Activated CD4-positive, alpha-beta T cell treated with anti-CD3 and anti-CD28 coated beads, Interleukin-2, amount 50 U/mL, for 48 hours (primary cell): ENCODE data around the gene FBXO34.
A peak's percentile ranks its signal among the peaks of the same experiment; 100 is the strongest.

Source experiments
- DNase-seq, 2 experiments: peaks; one replicate each; pipeline ENCODE4 v3.0.0-alpha.2; 2020

The FBXO34 gene, protein sequence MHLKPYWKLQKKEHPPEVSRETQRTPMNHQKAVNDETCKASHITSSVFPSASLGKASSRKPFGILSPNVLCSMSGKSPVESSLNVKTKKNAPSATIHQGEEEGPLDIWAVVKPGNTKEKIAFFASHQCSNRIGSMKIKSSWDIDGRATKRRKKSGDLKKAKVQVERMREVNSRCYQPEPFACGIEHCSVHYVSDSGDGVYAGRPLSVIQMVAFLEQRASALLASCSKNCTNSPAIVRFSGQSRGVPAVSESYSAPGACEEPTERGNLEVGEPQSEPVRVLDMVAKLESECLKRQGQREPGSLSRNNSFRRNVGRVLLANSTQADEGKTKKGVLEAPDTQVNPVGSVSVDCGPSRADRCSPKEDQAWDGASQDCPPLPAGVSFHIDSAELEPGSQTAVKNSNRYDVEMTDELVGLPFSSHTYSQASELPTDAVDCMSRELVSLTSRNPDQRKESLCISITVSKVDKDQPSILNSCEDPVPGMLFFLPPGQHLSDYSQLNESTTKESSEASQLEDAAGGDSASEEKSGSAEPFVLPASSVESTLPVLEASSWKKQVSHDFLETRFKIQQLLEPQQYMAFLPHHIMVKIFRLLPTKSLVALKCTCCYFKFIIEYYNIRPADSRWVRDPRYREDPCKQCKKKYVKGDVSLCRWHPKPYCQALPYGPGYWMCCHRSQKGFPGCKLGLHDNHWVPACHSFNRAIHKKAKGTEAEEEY

DNA sequence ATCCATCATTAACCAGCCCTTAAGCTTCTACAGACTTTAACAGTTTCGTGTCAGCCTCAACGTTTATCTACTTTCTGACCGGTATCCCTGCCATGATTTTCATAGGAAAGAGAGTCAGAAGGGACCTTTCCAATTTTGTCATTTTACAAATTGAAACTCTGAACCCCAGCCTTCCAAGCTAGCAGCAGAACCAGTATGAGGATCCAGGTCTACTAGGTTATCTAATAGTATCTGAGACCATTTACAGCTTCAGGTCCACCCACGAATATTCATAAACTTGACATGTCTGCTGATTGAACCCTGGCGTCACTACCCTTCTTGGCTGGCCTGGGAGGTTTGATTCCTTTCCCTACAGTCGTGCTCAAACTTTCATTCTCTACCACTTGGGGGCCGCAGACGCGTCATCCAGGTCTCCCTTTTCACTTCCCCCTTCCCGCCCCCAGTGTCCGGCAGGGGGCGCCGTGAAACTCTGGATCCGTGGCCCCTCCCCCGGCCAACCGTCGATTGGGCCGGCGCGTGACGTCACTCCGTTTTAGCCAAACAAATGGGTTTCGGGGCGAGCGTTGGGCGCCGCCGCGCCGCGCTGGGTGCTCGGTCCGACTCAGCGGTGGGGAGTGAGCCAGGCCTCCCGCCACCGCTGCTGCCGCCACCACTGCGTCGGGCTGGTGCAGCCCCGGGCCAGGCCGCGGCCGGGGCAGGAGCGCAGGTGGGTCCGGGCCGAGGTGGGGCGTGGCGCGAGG, at the start of gene FBXO34:
Gene FBXO34 (plus strand): TSS at position 590 of the 740 bp plus-strand sequence. CDS start 78,970 bp downstream, outside the sequence.
- peak; percentile 100 for DNase-seq

DNA sequence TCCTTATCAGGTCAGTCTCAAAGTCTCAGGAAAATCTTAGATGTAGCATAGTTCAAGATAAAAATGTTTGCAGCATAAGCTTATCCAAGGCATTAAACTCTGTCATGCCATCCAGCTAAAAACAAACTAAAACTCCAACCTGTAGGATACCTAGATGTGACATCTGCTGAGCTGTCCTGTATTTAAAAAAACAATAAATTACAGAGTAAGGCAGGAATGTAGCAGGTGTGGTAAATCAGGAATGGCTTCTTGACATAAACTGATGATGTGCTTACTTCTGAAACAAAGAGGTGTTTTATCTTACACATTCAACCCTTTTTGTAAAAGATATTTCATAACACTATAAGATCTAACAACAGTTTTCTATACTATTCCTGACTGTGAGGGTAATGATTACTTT, 49.3 kb upstream of the FBXO34 start:
- no peak for DNase-seq

DNA sequence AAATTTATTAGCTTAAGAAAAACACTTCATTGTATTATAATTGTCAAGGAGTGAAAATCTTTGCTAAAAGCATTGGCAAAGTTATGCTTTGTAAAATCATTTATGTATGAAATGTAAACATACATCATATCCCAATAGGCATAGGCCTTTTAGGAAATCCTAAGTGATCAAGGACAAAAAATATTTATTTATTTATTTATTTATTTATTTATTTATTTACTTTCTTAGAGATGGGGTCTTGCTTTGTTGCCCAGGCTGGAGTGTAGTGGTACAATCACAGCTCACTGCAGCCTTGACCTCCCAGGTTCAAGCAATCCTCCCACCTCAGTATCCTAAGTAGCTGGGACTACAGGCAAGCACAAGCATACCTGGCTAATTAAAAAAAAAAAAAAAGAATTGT, 47.9 kb upstream of the FBXO34 start:
- DNase-seq, result no peak

DNA sequence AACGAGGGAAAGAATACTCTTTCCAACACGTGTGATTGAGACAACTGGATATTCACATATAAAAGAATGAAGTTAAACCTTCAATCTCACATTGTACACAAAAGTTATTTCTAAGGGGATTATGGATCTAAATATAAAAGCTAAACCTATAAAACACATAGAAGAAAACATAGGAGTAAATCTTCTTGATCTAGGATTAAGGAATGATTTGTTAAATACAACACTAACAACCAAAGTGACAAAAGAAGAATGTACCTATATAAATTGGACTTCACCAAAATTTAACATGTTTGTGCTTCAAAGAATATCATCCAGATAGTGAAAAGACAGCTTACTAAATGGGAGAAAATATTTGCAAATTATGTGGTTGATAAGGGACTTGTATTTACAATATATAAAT, 43.0 kb upstream of the FBXO34 start:
- DNase-seq, result no peak

DNA sequence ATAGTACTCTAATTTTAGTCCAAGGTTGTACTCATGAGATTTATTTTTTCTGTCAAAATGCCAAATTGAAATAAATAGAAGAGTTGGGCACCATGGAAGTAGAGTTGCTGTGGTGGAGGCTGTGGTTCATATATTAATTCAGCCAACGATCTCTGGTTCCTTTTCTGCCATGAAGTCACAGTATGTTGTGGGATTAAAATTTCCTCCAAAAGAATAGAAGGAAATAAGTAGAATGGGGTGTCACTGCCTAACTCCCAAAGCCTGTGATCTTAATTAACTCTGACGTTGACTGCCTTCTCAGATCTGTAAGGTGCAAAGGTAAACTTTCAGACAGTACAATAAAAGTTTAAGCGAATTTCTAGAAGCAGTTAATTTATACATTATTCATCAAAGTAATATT, 37.6 kb upstream of the FBXO34 start:
- no peak for DNase-seq

DNA sequence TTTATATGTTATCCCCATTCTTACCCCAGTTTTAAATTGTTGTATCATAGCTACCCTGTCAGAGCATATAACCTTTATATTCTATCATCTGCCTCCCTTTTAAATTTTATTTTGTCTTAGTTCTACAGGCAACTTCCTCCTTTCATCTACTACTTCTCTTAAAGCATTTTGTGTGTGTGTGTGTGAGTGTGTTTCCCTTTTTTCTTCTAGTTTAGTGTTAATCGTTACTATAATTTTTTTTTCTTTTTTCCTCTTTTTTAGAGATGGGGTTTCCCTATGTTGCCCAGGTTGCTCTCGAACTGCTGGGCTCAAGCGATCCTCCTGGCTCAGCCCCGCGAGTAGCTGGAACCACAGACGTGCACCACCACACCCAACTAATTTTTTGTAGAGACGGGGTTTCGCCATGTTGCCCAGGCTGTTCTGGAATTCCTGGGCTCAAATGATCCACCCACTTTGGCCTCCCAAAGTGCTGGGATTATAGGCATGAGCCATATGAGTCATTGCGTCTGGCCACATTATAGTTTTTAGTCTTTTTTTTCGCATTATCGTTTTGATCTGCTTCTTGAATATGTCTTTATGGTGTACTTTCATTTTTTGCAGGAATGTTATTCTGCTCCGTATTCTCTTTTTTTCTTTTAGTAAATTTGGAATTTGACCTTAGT, 33.1 kb upstream of the FBXO34 start:
- DNase-seq, result no peak

DNA sequence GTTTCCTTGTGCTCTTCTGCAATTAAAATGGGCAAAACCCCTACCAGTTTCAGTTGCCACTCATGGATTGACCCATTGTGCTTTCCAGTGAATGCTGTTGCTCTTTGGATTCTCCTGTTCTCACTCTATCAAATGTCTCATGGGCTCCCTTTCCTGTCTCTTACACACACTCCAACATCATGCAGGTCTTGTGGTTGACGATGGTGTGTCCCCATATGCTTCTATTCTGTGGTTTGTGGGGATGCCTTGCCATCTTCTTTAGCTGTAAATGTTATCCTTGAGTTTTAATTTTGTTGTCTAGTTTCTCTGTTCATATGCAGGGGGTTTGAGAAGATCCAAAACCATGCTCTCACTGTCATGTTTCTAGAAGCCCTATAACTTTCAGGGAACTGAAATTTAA, 31.9 kb upstream of the FBXO34 start:
- no peak for DNase-seq

DNA sequence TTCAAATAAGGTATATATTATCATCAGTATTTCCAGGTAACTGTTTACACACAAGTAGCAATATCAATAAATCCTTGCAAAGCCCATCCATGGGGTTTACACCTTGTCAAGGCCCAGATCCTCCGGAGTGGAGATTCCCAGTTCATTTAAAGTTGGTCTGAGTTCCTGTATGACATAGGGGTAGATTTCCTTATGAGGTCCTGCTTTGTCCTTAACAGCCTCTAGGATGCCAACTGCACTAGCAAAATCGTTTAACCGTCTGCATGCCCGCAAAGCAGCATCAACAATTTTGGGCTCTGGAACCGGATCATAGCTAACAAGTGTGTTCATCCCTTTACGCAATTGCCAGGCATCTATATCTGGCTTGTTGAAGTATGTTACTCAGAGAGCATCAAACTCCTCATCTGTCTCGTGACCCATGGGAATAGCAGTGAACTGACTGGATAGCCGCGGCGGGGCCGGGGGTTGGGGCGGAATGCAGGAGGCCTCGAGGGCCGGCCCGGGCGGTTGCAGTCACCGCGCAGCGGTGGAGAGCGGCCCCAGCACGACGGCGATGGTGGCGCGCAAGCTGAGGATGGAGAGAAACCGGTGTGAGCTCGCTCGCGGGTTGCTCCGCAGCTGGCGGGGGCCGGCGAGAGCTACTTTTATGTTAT, 30.6 kb upstream of the FBXO34 start:
- DNase-seq, result no peak

DNA sequence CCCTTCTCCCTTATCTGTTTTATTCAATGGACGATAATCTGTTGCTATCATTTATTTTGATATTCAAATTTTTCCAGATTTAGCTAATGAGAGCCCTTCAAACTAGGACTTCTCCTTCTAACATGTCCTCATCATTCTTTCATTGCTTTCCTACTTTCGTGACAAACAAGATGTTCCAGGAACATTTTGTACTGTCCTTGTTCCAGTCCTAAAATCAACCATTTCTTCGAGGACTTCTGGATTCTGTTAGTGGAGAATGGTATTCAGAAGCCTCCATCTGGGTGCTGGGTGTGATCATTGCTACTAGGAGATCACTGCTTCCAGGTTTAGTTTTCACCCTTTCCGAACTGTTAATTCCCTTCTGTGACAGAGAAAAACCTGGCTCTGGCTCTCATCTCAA, 29.5 kb upstream of the FBXO34 start:
- DNase-seq, result no peak

DNA sequence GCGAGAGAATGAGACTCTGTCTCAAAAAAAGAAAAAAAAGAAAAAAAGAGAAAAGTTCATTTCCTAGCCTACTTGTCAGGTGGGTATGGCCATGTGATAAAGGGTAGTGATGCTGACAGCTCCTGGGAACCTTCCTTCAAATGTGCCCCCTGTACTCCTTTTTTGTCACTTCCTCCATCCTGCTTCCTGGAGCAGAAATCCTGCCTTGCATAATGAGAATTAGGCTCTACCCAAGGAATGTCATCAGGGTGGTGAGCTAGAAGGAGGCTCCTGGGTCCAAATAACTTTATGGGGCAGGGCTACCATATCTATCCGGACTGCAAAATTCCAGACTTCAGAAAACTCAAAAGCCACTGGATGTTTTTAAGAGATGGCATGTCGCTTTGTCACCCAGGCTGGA, 27.8 kb upstream of the FBXO34 start:
- DNase-seq, result no peak

DNA sequence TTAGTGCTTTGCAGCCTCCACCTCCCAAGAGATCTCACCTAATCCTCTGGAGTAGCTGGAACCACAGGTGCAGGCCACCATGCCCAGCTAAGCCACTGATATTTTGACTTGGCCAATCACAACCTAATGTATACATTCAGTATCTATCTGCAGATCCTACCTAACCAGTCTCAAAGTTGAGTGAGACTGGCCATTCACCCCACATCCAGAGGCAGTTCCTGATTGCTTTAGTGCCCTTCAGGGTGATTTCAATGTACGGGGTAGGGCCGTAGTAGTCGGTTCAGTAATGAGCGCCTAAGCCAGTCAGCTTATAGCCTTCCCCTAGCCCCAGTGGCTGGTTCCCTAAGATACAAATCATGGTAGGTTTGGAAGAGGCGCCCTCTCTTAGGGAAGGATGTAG, 27.4 kb upstream of the FBXO34 start:
- DNase-seq, result no peak

DNA sequence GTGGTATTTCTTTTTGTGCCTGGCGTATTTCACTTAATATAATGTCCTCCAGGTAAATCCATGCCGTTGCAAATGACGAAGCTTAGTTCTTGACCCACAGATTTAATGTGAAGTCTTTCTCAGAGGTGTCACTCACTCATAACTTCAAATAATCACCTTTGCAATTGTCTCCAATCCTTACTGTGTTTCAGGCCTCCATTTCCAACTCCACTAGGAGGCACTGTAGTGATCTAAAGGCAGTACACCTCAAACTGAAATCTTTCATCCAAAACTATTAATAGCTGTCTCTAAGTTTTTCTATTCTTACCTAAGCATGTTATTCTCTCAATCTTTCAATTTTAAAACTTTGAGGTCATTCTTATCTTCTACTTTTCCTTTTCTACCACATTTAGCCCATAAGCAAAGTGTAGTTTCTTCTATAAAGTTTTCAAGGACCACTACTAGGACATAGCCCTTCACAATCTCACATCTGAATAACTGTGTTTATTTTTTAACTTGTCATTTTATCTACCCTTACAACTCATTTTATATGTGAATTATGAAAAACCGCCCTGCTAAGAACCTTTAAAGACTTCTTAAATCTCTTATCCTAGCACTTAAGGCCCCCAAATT, 25.5 kb upstream of the FBXO34 start:
- peak in 1 of 2 experiments; percentile 14 for DNase-seq

DNA sequence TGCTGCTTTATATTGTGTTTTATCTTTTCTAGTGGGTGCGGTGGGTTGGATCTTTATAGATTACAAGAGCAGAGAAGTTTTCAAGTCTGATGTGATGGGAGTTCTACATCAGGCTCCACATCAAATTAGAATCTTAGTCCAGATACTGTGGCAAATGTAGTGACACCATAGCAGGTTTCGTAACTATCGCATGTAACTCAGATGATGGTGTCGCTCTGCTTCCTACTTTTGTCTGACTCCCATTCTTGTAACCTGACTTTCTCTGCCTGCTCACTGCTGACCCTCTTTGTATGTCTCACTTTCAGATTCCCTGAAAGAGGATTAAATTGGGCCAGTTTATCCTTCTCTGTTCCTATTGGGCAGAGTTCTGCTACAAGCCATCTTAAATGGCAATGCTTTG, 22.8 kb upstream of the FBXO34 start:
- no peak for DNase-seq

DNA sequence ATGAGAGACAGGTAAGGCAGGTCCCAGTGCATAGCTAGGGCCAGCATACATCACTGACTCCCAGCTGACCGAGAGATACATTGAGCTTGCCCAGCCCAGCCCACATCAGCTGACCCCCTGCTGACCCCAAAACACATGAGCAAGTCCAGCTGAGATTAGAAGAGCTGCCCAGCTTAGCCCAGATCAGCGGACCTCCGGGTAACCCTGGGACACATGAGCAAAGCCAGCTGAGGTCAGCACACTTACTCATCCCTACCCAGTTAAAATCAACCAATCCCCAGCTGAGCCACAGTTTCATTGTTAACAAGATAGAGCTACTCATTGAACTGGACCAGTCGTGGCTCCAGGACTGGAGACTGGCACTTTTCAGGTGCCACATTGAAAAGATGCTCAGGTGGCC, 21.8 kb upstream of the FBXO34 start:
- no peak for DNase-seq

DNA sequence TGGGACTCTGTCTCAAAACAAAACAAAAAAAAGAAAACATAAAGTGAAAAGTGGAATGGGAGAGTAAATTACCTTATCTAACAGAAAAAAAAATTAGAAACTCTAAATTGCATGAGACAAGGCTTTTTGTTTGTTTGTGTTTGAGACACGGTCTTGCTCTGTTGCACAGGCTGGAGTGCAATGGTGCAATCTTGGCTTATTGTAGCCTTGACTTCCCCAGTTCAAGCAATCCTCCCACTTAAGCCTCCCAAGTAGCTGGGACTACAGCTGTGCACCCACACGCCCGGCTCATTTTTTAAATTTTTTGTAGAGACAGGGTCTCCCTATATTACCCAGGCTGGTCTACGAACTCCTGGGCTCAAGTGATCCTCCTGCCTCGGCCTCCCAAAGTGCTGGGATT, 17.9 kb upstream of the FBXO34 start:
- DNase-seq, result no peak

DNA sequence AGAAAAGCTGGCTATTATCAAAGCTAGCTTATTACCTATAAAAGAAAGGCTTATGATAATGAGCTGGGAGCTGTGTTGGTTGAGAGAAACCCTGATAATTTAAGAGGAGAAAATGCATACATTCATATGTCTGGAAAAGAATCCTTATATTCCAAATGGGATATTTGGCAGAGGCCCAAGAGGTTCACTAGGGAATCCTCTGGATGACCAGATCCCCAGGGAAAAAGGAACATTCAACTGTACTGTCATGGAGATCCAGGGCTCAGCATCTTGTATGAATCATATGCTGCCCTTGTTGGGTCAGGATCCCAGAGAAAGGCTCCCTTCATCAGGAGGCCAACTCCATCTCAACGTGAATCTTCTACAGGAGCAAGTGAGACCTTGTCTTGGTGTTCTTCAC, 16.6 kb upstream of the FBXO34 start:
- DNase-seq, result no peak

DNA sequence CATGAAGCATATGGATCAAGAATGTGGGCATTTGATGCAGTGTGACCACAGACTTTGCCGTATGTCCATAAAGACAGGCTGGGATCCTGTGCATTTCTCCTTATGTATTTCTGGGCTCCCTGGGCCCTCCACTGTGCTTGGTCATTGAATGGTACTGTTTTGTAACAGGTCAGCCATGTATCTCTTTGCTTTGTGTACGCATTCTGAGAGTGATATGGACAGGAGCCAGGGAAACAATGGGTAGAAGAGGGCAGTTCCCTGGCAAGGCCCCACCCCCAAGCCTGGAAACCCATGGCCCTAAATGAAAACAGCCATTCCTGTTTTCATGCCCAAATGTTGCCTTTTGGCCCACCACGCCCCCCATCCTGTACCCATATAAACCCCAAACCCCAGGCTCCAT, 15.2 kb upstream of the FBXO34 start:
- DNase-seq, result no peak

DNA sequence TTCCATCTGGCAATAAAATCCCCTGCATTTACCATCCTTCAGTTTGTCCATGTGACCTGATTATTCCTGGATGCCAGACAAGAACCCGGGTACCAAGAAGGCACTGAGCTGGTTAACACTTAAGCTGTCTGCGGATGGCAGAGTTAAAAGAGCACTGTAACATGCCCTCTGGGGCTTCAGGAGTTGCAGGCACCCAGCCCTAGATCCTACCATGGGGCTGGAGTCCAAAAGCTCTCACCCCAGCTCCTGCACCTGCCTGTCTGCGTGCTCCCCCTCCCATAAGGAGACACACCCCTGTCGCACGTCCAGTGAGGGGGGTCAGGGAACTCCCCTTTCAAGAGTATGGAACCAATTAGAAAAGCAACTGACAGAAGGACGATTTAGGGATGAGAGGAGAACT, 14.6 kb upstream of the FBXO34 start:
- DNase-seq, result no peak

DNA sequence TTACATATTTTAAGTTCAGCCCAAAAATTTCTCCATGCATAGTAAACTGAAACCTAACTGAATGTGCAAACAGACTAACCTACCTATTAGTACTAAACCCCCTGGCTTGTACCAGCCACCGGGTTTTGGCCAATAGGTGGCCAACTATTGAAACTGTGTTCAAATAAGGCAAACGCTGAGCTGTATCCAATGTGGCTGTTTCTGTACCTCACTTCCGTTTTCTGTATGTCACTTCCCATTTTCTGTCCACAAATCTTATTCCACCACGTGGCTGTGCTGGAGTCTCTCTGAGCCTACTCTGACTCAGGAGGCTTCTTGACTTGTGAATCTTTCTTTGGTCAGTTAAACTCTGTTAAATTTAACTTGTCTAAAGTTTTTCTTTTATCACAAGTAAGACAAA, 6.0 kb upstream of the FBXO34 start:
- no peak for DNase-seq

DNA sequence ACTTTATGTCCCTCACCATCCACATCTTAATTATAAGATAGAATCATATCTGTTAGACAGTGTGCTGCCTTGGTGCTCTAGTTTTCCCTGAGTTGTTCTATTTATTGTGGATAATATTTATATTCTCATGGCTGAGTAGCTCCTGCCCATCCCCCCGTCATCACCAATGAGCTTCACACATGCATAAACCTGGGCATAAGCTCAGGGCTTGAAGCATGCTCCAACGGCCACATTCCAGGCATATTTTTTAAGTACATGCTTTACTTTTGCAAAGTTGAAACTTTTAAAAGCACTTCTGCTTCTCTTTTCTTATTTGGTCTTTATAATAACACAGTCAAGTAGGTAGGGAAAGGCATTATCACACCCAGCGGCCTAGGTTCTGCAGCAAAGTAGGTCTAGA, 3.4 kb upstream of the FBXO34 start:
- no peak for DNase-seq

DNA sequence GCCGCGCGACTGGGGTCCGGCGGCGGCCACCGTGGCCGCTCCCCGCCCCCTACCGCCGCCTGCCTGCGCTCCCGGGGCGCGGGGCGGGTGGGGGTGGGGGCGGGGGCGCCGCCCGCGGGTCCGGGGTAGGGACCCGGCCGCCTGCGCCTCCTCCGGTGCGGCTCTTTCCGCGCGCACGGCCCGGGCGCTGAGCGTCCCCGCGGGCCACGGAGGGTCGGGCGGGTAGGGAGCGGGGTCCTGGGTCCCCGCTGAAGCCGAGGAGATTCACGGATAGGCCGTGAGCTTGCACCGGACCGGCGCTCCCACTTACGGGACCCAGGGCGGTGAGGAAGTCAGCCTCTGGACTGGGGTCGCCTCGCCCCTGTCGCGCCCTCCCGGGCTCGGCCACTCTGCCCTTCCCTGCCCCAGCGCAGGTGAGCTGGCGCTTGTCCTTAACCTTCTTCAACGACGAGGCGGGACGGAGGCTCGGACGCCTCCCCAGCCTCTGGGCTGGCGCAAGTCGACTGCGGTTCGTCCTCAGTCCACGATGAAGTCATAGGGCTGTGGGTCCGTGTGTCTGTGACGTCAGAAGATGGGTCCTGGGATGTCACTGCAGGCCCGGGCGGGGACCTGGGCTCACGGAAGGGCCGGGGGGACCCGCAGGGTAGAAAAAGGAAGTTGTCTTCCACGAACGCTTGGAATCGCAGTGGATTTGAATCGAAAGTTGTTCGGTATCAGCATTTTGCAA, 514 bp downstream of the FBXO34 start:
- peak; percentile 59 to 69 for DNase-seq

DNA sequence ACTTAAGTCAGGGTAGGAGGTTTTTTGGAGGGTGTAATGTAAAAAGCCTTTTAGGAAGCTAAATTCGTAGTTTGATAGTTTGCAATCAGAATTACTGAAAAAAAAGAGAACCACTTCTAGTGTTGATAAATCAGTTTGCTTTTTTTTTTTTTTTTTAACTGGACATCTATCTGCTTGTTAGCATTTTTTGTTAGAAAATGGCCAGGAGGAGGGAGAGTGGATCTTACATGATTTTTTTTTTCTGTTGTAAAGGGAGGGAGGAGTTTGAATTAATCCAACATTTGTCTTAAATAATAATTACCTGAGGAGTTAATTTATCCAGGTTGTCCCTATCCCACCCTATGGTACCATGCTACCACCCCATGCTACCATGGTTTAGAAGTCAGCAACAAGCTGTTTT, 1.2 kb downstream of the FBXO34 start:
- DNase-seq, result no peak
